Endothelial cell of hepatic sinusoid (primary cell): ENCODE data around the gene MAP4K2.

Experiments
- in situ Hi-C: cut with HindIII; loops from 2 replicates; pipeline ENCODE4 v1.10.0; 2017; ENCODE audit warnings: low sequenced_read_pairs

The MAP4K2 gene

DNA sequence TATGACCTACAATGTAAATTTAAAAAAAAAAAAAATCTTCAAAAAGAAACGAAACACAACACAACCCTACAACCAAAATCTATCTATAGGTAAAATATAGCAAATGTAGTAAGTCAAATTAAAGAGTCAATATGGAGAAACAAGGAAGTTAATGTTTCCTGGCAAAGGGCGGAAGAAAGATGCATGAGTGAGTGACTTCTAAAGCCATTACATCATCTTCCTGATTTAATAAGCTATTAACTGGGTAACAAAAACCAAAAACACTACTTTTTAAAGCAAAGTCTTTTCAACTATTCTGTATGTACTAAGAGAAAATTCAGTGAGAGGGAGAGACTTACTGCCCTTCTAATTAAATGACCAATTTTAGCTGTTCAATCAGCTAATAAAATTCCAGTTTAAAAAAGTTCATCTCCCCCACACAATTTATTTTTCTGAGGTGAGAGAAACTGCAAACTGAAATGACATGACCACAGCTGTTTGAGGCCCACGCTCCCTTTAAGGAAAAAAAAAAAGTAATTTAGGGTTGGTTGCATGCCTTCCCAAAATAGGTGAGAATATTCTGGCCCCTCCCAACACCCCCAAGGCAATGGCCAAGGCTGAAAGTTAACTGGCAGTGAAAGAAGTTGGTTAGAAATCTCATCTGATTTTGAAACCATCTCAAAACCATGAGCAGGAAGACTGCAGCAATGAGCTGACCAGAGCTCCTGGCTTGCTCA, 30.6 kb downstream of the MAP4K2 start:
- in situ Hi-C loops = loop anchor here (10.0 kb wide), 1 partner anchor 82 kb away; no protein-coding TSS in a partner anchor

DNA sequence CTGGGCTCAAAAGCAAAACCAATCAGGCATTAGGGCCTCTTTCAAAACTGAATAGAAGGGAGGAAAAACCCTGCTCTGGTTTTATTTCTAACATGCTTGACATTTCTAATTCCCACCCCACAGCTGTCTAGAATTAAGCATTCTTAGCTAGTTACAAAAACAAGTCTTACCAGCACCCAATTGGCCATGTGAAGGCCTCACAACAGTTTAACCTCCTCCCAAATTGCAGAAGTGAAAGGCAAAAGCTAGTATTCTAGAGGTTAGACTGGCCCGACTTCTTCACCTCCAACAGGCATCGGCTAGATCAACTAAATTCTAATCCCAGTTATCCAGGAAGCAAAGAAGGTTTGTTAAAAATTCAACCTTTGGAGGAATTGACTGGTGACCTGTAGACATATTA, 31.2 kb downstream of the MAP4K2 start:
- in situ Hi-C loops = loop anchor here (10.0 kb wide), 1 partner anchor 83 kb away; no protein-coding TSS in a partner anchor

DNA sequence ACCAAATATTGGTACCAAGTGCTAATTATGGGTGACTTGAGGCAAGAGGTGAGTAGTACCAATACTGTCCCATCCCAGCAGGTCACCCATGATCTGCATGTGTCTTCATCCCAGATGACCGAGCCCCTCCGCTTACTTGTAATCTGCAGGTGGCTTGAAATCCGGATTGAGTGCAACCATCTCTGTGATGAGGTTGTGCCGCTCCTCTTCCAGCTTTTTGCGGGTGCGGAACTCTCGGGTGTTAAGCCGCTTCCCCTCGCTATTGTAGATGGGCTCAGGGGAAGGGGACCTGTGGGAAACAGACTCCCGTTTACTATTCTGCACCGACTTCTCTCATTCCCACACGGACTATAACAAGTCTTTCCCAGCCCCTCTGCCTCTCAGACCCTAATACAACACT, 32.9 kb downstream of the MAP4K2 start:
- in situ Hi-C loops = loop anchor here (10.0 kb wide), 1 partner anchor 85 kb away; no protein-coding TSS in a partner anchor

DNA sequence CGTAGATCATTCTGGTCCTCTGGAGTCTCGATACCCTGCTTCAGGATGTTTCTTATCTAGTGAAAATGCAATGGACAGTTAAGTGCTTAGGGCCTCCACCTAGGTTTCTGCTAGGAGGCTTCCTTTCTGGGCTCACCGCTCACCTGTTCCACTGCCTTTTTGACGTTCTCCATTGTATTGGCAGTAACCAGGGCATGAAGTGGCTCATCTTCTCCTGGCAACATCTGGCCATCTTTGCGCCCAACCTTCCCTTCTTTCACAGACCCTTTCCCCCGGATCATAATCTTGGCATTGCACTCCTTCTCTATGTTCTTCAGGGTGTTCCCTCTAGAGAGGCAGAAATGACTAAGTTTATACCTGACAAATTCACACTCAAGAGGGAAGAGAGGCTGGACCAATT, 33.7 kb downstream of the MAP4K2 start:
- in situ Hi-C loops = no loop called here

DNA sequence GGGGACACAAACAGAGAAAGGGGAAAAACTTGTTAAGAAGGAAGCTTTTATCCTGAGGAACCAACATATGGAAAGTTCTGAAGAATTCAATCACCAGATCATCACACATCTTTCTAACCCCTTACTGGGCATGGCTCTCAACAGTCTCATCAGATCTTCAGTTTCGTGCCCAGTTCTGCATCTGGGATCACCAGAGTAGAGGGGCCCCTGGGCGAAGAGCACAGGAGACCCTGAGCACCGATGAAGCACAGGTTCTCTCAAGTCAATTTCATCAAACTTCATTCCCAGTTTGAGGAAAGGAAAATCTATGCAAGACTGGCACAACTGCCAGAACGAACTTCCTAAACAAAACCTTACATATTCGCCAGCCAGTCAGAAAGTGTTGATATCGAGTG, 34.7 kb downstream of the MAP4K2 start:
- in situ Hi-C loops = no loop called here

DNA sequence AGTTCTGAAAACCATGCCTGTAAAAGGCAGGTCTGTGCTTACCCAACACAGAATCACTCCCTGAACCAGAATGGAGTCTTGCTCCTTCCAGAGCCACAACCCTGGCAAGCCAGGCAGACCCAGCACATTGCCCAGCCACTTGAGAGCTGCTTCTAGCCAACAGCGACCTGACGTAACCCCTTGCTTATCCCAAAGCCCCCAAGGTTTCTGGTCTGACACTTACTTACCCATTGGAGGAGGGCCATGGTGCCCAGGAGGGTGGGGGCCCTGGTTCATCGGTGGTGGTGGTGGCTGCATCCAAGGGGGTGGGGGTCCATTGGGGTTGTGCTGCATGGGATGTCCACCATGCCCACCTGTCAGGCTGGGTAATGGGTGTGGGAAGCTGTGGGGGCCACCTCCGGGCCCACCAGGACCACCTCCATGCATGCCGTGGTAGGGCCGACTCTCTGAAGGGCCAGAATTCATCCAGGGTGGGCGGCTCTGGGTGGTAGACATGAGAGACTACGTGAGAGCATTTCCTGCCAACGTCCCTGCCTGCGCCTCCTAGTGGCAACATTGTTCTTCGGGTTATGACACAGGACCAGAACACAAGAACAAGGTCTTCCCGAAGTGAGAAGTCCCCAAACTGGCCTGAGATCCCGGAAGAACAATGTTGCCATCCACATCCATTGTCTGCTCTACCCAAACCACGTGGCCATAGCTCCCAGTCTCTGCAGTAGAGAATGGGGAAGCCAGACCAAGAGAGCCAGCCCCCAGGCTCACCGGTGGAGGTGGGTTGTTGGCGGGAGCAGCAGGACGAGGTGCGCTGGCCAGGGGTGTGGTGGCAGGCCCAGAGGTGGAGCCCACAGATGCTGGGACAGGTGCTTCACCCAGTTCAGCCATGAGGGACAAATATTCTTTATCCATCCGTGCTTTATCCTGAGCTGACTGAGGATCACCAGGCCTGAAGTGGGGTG, 35.4 kb downstream of the MAP4K2 start:
- in situ Hi-C loops = no loop called here

DNA sequence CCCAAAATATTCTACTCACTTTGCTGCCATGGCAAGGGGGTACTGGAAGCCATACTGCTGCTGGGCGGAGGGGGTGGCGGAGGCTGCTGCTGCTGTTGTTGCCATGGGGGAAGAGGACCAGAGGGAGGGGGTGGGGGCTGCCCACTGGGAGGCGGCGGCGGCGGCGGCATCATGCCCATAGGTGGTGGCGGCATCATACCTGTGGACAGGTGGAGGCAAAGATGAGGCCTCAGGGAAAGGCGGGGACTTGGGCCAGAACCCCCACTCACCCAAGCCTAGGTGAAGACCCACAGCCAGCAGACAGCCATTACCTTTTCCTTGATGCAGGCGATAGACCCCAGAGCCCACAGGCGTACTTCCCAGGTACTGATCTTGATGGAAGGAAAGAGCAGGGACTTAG, 36.1 kb downstream of the MAP4K2 start:
- in situ Hi-C loops = no loop called here

DNA sequence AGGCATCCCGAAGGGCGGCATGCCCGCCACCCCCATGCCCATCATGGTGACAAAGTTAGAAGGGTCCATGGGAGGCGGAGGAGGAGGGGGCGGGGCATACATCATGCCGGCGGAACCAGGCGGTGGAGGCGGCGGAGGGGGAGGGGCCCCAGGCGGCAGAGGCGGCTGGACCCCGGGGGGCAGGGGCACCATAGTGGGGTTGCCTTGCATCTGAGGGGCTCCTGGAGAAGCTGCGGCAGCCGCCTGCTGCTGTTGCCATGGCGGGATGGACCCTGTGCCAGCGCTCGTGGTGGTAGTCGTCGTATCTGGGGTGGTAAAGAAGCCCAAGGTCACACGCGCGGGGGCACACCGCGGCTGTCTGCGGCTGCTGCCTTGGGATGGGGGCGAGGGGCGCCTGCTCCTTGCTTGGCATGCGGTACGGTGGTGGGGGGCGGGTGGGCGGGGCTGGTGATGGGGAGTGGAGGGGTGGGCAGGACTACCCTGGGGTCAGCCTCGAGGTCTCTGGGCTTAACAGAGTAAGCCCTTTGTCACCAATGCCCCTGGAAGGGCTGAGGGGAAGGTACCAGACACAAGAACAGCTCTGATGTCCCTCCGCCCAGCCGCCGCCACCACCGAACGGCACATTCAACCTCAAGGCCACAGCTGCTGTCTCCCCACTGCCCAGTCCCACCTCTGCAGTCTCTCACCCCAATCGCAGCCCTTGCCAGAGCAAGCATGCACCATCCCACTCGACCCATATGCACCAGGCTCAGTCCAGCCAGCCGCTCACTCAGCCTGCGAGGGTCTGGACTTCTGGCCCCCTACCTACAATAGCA, 37.0 kb downstream of the MAP4K2 start:
- in situ Hi-C loops = no loop called here

DNA sequence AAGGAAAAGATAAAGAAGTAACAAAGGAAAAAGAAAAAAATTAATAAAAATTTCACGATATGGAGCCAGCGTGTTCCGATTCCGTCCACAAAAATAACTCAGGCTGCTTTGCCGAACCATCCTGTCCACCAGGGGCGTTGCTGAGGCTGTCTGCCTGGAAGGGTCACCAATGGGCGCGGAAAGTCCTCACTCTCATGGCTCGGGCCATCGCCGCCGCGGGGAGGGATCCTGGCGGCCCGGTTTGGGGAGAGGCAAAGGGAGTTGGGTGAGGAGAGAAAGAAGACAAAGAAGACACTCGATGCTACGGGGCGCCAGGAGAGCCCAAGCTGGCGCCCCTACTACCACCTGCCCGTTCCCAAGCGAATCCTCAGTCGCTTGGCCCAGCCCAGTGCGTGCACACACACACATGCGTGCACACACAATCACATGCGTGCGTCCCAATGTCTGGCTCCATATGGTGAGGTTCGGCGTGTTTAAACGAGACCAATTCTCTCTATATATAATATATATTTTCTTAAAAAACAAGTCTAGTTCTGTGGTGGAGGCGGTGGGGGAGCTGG, 37.6 kb downstream of the MAP4K2 start:
- in situ Hi-C loops = no loop called here

DNA sequence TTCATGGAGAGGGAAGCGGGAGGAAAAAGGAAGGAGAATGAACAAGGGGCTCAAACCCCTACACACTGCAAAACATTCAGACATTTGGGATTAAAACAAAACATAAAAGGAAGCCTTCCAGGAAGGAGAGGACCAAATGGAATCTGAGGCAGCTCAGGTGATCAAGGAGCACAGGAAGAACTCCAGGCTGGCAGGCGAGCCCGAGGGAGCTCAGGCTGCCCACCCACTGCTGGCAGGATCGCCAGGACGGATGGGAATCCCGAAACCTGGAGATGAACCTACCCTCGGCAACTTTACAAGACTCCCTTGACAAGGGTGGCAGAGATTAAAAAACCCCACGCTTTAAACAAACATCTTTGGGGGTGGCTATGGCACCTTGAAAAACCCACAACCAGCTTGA, 38.3 kb downstream of the MAP4K2 start:
- in situ Hi-C loops = no loop called here

DNA sequence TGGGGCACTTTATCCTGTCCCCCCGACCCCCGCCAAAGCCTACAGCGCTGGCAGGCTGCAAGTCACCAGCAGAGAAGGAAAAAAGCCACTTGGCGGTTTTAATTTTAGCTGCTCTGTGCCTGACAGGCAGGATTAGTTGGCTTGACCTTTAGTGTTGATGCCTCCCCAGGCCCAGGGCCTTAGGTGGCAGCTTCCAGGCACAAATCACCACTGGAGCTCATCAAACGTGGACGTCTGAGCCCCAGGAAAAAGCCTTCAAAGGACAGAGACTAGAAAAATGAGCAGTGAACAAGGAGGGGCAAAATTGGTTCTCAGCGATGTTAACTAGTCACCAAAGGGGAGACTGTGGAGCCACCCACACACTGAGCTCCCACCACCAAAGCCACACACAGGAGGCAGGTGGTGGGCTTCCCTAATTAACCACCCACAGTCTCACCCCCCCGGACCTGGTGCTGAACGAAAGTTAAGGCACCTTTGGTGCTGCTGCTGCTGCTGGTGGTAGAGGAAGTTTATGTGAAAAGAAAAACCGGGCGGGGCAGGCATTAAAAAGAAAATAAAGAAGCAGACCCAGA, 38.9 kb downstream of the MAP4K2 start:
- in situ Hi-C loops = no loop called here

DNA sequence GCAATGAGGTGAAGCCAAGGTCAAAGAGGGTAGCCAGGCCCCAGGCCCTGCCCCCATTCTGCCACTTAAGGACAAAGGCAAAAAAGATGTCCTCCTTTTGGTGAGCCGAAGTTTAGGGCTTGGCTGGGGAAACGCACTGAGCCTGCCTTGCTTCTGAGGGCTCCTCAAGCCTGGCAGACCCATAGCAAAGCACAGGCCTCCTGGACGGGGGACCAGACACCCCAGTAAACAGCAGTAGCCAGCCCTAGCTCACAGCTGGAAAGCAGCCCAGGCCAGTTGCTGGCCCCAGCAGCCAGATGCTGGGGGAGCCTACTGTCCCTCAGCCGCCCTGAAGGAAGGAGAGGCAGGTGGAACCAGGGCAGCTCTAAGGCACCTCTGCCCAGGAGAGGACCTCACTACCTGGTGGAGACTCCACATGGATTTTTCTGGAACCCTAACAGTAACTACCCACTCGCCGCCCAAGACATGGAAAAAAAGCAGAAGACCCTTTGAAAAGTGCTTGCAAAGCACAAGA, 39.4 kb downstream of the MAP4K2 start:
- in situ Hi-C loops = no loop called here

DNA sequence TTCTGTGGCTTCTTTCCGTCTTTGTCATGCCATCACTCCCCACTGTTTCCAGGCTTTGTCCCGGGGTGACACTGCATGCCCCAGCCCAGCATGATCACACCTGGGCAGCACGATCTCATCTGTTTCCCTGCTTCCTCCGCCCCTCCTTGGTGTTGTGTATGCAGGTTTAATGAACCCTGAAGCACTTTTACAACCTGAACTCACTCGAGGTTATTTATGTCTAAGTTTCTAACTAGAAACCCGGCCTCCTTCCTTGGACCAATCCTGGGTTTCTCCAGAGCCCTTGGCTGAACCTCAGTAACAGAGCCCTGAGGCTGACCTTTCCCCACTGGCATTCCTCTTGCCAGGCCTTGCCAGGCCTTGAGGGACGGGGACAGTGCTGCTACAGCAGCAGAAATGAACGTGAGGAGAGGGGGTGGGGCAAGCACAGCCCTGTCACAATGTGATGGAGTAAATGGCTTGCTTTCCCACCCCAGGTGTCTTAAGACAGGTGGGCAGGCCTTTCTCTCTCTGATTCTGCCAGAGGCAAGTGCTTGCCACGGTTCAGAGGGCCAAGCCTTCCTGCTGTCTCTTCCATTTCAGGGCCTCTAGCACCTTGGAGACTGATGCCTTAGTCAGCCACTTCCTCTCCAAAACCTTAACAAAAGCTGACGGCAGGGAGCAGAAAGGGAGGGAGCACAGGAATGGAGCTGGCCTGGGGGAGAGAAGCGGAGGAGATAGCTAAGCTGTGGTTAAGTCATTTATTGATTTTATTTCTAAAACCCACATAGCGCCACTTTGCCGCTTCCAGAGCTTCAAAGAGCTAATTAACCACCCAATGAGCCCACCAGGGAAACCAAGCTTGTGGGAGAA, 40.1 kb downstream of the MAP4K2 start:
- in situ Hi-C loops = no loop called here

DNA sequence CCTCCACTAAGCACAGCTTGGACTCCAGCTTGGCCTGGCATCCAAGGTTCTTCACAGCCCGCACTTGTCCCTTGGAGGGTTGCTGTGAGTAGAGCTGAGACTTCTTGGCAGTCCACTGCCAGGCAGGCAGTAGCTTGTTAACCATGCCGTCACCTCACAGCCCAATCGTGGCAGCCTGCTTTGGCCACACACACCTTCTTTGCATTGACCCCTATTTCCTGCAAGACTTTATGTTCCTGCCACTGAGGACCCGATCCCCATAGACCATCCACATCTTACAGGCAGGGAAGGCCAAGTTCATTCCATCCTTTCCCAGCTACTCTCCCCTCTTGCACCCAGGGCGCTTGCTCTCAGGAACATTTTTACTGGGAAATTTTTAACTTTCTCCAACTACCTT, 40.7 kb downstream of the MAP4K2 start:
- in situ Hi-C loops = no loop called here

DNA sequence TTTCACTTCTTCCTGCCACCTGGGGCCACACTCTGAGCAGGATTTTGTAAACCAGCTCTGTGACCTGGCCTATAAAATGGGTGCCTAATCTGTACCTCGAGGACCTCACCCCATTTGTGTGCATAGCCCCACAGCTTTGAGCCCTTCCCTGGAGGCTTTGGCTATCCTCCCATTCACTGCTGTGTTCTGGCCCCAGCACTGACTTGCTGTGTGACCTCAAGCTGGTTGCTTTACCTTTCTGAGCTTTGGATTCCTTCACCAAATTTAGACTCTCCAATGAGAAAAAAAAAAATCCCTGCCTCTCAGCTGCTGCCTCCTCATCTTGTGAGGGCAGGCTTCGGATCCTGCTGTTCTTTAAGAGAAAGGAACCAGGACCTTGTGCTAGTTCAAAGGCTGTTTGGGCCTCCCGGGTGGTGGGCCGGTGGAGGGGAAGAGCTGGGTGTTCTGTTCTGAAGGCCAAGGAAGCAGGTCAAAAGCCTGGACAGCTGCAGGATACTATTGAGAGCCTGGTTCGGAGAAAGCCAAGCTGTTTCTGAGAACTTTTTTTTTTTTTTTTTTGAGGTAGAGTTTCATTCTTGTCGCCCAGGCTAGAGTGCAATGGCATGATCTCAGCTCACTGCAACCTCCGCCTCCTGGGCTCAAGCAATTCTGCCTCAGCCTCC, 42.1 kb downstream of the MAP4K2 start:
- in situ Hi-C loops = no loop called here

DNA sequence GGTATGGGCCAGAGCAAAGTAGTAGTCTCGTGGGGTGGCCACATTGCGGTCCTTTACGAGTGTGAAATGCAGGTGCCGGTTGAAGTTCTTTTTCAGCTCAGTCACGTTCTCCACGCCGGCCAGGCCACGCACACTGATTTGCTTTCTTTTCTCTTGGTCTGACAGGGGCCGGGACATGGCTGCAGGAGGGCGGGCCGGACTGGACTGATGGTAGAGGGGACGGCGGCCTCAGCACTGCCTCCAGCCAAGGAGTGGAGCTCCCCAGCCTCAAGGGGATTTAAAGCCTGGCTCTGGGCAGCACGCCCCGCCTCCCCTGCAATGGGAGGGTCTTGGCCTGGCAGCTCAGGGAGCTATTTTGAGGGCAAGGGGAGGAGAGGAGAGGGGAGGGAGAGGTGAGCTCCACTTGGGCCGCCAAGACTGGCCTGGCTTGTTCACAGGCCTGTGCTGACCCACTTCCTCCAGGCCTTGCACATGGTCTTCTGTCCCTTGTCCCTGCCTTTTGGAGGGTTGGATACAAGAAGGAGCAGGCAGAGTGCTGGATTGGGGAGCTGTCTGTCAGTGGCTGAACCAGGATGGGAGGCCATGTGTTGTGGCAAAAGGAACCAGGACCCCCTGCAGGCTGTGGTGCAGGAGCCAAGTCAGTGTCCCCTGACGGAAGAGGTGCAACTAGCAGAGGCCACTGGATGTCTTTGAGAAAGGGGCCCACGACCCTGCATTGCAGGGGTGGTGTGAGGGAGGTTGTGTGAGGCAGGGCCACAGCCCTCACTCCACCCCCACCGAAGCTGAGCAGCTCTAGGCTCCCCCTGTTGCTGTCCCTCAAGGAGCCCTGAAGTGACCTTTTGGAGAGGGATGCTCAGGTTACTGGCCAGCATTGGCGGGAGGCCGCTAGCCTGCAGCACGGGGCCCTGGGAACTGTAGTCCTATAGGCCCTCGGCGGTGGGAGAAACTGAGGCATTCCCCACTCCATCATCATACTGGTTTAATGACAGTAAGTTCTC, 43.0 kb downstream of the MAP4K2 start, which contains the start of gene PYGM:
Gene PYGM, minus strand, starts transcription at position 253 of the 998 bp plus-strand sequence. Its CDS starts 76 bp downstream, at position 177.
- in situ Hi-C loops = no loop called here

DNA sequence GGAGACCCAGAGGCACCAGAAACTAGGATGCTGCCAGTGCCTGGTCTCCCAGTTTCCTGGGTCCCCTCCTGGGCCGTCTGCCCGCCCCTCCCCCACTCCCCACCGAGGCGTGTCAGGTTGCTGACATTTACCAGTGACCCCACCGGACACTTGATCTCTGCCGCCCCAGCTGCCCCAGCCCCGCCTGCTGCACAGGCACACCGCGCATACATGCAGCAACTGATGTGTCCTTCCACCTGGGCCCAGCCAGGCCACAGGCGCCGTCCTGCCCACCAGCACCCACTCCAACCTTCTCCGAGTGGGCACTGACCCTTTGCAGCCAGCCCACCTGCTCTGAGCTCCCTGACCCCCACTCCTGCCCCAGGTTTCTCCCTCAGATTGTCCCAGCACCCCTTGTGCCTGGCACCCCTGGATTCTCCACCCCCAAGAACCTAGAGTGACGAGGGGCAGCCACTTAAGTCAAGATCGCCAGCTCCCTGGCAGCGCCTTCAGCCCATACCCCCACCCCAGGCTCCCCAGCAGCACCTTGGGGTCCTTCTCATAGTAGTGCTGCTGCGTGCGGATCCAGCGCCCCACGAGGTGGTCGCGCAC, 43.8 kb downstream of the MAP4K2 start:
- in situ Hi-C loops = no loop called here
